ENCODE data around the gene SLC38A8.

Gene SLC38A8

GRCh38 chr16:84042308-84042878 lies at the start of gene SLC38A8:
Gene SLC38A8 (minus strand): TSS chr16:84042795. CDS start chr16:84042157, 638 bp downstream.
- DNase-seq (ENCODE audit: low read depth in 1 of 2, low spot score in 1 of 2) = no peak

GRCh38 chr16:84091460-84091859 lies 48.9 kb upstream of the SLC38A8 start:
- no peak for DNase-seq (ENCODE audit: low read depth in 1 of 2, low spot score in 1 of 2)

- DNase-seq (ENCODE audit: low read depth in 1 of 2, low spot score in 1 of 2) = no peak
These were observed 47.6 kb upstream of the SLC38A8 start for GRCh38 chr16:84090211-84090610.

GRCh38 chr16:84088695-84089395 lies 46.2 kb upstream of the SLC38A8 start:
- peak in 1 of 2 donors; percentile 20 for DNase-seq (ENCODE audit: low read depth in 1 of 2, low spot score in 1 of 2)

GRCh38 chr16:84087466-84088151 lies 45.0 kb upstream of the SLC38A8 start:
- DNase-seq (ENCODE audit: low read depth in 1 of 2, low spot score in 1 of 2) = no peak

GRCh38 chr16:84087001-84087400 lies 44.4 kb upstream of the SLC38A8 start:
- no peak for DNase-seq (ENCODE audit: low read depth in 1 of 2, low spot score in 1 of 2)

GRCh38 chr16:84086341-84086740 lies 43.7 kb upstream of the SLC38A8 start:
- no peak for DNase-seq (ENCODE audit: low read depth in 1 of 2, low spot score in 1 of 2)

GRCh38 chr16:84085773-84086172 lies 43.2 kb upstream of the SLC38A8 start:
- DNase-seq (ENCODE audit: low read depth in 1 of 2, low spot score in 1 of 2) = no peak

GRCh38 chr16:84085271-84085667 lies 42.7 kb upstream of the SLC38A8 start:
- DNase-seq (ENCODE audit: low read depth in 1 of 2, low spot score in 1 of 2) = no peak

GRCh38 chr16:84084570-84085270 lies 42.1 kb upstream of the SLC38A8 start:
- DNase-seq (ENCODE audit: low read depth in 1 of 2, low spot score in 1 of 2) = peak; percentile 33 to 61

- no peak for DNase-seq (ENCODE audit: low read depth in 1 of 2, low spot score in 1 of 2)
These were observed 40.4 kb upstream of the SLC38A8 start for GRCh38 chr16:84082835-84083569.

- DNase-seq (ENCODE audit: low read depth in 1 of 2, low spot score in 1 of 2) = no peak
These were observed 39.5 kb upstream of the SLC38A8 start for GRCh38 chr16:84082110-84082509.

GRCh38 chr16:84081446-84081989 lies 38.9 kb upstream of the SLC38A8 start:
- DNase-seq (ENCODE audit: low read depth in 1 of 2, low spot score in 1 of 2) = no peak

- DNase-seq (ENCODE audit: low read depth in 1 of 2, low spot score in 1 of 2) = no peak
These were observed 38.2 kb upstream of the SLC38A8 start for GRCh38 chr16:84080813-84081212.

- DNase-seq (ENCODE audit: low read depth in 1 of 2, low spot score in 1 of 2) = no peak
These were observed 37.8 kb upstream of the SLC38A8 start for GRCh38 chr16:84080378-84080777.

- DNase-seq (ENCODE audit: low read depth in 1 of 2, low spot score in 1 of 2) = no peak
These were observed 37.1 kb upstream of the SLC38A8 start for GRCh38 chr16:84079664-84080063.

- DNase-seq (ENCODE audit: low read depth in 1 of 2, low spot score in 1 of 2) = no peak
These were observed 32.8 kb upstream of the SLC38A8 start for GRCh38 chr16:84075376-84075775.

GRCh38 chr16:84074721-84075120 lies 32.1 kb upstream of the SLC38A8 start:
- no peak for DNase-seq (ENCODE audit: low read depth in 1 of 2, low spot score in 1 of 2)

GRCh38 chr16:84072014-84072413 lies 29.4 kb upstream of the SLC38A8 start:
- DNase-seq (ENCODE audit: low read depth in 1 of 2, low spot score in 1 of 2) = no peak

GRCh38 chr16:84071121-84071520 lies 28.5 kb upstream of the SLC38A8 start:
- no peak for DNase-seq (ENCODE audit: low read depth in 1 of 2, low spot score in 1 of 2)

GRCh38 chr16:84069540-84069939 lies 26.9 kb upstream of the SLC38A8 start:
- DNase-seq (ENCODE audit: low read depth in 1 of 2, low spot score in 1 of 2) = no peak
